ENCODE data around the gene VSTM4. TPM values are rescaled to one million over a fixed set of nuclear protein-coding genes. Genes with fewer than 3 reads are reported as not detected.

The VSTM4 gene, protein sequence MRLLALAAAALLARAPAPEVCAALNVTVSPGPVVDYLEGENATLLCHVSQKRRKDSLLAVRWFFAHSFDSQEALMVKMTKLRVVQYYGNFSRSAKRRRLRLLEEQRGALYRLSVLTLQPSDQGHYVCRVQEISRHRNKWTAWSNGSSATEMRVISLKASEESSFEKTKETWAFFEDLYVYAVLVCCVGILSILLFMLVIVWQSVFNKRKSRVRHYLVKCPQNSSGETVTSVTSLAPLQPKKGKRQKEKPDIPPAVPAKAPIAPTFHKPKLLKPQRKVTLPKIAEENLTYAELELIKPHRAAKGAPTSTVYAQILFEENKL
- total RNA-seq (1 to 10 TPM; 1.0 to 3.0 TPM), polyA plus RNA-seq (1 to 10 TPM; 1.1 to 3.1 TPM)

DNA sequence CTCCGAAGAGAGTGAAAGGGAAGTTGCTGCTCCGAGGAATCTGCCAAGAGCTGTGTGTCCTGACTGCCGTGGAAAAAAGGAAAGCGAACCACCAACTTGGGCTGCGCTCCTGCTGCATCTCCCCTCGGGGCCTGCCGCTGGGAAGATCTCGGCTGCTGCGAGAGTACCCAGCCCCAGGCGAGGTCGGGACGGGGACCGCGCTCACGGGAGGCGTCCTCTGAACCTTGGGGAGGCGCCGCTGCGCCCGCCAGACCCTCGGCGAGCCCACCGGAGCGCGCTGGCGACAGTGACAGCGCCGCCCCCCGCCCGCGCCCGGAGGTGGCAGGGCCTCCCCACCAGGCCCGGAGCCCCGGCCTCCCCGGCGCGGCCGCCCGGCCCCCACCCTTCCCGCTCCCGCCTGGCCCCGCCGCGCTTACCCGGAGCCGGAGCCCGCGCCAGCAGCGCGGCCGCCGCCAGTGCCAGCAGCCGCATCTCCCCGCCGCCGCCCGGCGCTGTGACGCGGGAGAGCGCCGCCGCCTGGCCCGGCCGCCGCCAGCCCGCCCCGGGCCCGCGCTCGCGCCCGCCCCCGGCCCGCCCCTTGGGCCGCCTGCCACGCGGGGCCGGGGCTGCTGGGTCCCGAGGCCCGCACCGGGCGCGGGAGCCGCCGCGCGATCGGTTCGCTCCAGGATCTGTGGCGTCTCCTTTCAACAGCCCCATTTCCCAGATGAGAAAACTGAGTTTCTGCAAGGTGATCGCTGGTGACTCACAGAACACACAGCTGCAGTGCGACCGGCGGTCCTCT, at the start of gene VSTM4:
Gene VSTM4, minus strand, starts transcription at position 508 of the 781 bp plus-strand sequence. Its CDS starts 37 bp downstream, at position 471.
- WGBS, result 4% methylated on average over 95 of the region's 95 CpGs
- peak; percentile 33 for DNase-seq (ENCODE audit: low spot score)
- H3K4me1 ChIP-seq (ENCODE audit: control insufficient read depth in 4 of 4, insufficient read depth in 4 of 4, low read length in 3 of 4), result peaks cover 0 to 8% (median 4%) of the 10 kb centered on the region in 4 donors
- peak within 1 kb of the TSS; percentile 3 to 74 (median 47) for H3K4me3 ChIP-seq (ENCODE audit: low read depth in 1 of 3, low read length in 3 of 3)
- no peaks in the 10 kb centered on the region for H3K36me3 ChIP-seq (ENCODE audit: control insufficient read depth in 4 of 4, insufficient read depth in 3 of 4, low read depth in 1 of 4, low read length in 3 of 4)
- H3K27me3 ChIP-seq (ENCODE audit: control insufficient read depth in 4 of 4, insufficient read depth in 4 of 4, low read length in 3 of 4), result no peaks in the 10 kb centered on the region
- no peak within 1 kb of the TSS for H3K27ac ChIP-seq (ENCODE audit: low read depth in 1 of 2, low read length in 2 of 2)
- H3K9me3 ChIP-seq (ENCODE audit: control insufficient read depth in 4 of 4, low read length in 3 of 4), result no peaks in the 10 kb centered on the region
- no peak within 1 kb of the TSS for H3K9ac ChIP-seq (ENCODE audit: low read depth in 1 of 2, low read length in 2 of 2)
- TF ChIP-seq, protein P1, sequence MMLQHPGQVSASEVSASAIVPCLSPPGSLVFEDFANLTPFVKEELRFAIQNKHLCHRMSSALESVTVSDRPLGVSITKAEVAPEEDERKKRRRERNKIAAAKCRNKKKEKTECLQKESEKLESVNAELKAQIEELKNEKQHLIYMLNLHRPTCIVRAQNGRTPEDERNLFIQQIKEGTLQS (IDR thresholded peaks at IDR 0.05), result no peak
- TF ChIP-seq, protein P2, sequence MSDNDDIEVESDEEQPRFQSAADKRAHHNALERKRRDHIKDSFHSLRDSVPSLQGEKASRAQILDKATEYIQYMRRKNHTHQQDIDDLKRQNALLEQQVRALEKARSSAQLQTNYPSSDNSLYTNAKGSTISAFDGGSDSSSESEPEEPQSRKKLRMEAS (IDR thresholded peaks at IDR 0.05), result no peak
- TF ChIP-seq, protein P3, sequence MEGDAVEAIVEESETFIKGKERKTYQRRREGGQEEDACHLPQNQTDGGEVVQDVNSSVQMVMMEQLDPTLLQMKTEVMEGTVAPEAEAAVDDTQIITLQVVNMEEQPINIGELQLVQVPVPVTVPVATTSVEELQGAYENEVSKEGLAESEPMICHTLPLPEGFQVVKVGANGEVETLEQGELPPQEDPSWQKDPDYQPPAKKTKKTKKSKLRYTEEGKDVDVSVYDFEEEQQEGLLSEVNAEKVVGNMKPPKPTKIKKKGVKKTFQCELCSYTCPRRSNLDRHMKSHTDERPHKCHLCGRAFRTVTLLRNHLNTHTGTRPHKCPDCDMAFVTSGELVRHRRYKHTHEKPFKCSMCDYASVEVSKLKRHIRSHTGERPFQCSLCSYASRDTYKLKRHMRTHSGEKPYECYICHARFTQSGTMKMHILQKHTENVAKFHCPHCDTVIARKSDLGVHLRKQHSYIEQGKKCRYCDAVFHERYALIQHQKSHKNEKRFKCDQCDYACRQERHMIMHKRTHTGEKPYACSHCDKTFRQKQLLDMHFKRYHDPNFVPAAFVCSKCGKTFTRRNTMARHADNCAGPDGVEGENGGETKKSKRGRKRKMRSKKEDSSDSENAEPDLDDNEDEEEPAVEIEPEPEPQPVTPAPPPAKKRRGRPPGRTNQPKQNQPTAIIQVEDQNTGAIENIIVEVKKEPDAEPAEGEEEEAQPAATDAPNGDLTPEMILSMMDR (IDR thresholded peaks at IDR 0.05; ENCODE audit: low read depth, low read length, missing input control), result peak; percentile 5

DNA sequence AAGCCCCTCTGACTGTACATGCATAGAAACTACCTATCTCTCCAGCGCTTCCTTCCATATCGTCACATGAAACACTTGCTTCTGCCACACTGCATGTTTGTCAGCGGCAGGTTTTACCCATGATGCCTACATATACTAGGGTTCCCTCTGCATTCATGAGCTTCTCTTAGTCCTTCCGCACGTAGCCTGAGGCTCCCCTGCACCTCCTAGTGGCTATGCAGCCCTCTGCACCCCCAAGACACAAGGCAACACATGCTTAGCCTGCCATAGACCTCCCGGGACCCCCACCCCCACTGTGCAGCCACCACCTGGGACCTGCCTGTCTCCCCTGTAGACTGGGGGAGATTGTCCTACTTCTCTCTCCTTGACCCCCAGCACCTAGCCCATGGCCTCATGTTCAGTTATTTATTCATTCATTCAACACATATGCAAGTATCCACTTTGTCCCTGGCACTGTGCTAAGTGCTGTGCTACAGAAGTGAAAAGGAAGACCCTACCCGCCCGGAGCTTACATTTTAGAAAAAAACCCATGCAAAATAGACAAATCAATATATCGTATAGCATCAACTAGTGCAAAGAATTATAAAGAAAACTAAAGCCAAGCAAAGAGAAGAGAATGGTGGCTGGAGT, 49.4 kb upstream of the VSTM4 start:
- Histone ChIP-seq H3K4me1 (ENCODE audit: control insufficient read depth in 4 of 4, insufficient read depth in 4 of 4, low read length in 3 of 4) (no peaks in the 10 kb centered on the region), H3K27ac (ENCODE audit: low read depth in 1 of 2, low read length in 2 of 2) (no peak overlapping the region), H3K4me3 (ENCODE audit: low read depth in 1 of 3, low read length in 3 of 3) (no peak overlapping the region), H3K36me3 (ENCODE audit: control insufficient read depth in 4 of 4, insufficient read depth in 3 of 4, low read depth in 1 of 4, low read length in 3 of 4) (no peaks in the 10 kb centered on the region), H3K27me3 (ENCODE audit: control insufficient read depth in 4 of 4, insufficient read depth in 4 of 4, low read length in 3 of 4) (no peaks in the 10 kb centered on the region), H3K9me3 (ENCODE audit: control insufficient read depth in 4 of 4, low read length in 3 of 4) (no peaks in the 10 kb centered on the region), H3K9ac (ENCODE audit: low read depth in 1 of 2, low read length in 2 of 2) (no peak overlapping the region)
- no peak for DNase-seq (ENCODE audit: low spot score)
- 48% methylated on average over 9 of the region's 9 CpGs for whole genome bisulfite sequencing
- TF ChIP-seq, protein P3 (IDR thresholded peaks at IDR 0.05; ENCODE audit: low read depth, low read length, missing input control), result peak; percentile 69
- peak; percentile 84 to 95 for TF ChIP-seq RAD21 (IDR thresholded peaks at IDR 0.05)
- TF ChIP-seq GABPA (IDR thresholded peaks at IDR 0.05 in 1 of 2, conservative IDR thresholded peaks at IDR 0.05 in 1 of 2), result no peak

DNA sequence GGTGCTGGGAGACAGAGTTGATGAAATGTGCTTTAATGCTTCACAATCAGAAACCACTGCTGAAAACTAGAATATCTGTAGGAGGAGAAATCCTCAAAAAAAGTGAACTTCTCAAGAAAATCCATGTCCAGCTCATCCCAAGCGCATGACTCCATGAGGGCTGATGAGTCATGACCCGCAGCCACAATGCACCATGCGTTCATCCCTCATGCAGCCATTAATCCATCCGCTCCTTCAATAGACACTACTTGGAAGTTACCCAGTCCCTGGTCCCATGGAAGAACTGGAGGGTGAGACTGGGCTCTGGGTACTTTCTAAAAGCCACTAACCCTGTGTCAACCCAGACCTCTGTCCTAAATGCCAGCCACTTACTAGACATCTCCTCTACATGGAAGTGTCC, 48.4 kb upstream of the VSTM4 start:
- Histone ChIP-seq H3K27ac (ENCODE audit: low read depth in 1 of 2, low read length in 2 of 2) (no peak overlapping the region), H3K9me3 (ENCODE audit: control insufficient read depth in 4 of 4, low read length in 3 of 4) (no peaks in the 10 kb centered on the region), H3K4me1 (ENCODE audit: control insufficient read depth in 4 of 4, insufficient read depth in 4 of 4, low read length in 3 of 4) (no peaks in the 10 kb centered on the region), H3K9ac (ENCODE audit: low read depth in 1 of 2, low read length in 2 of 2) (no peak overlapping the region), H3K4me3 (ENCODE audit: low read depth in 1 of 3, low read length in 3 of 3) (no peak overlapping the region), H3K27me3 (ENCODE audit: control insufficient read depth in 4 of 4, insufficient read depth in 4 of 4, low read length in 3 of 4) (no peaks in the 10 kb centered on the region), H3K36me3 (ENCODE audit: control insufficient read depth in 4 of 4, insufficient read depth in 3 of 4, low read depth in 1 of 4, low read length in 3 of 4) (no peaks in the 10 kb centered on the region)
- no peak for DNase-seq (ENCODE audit: low spot score)
- TF ChIP-seq, protein P4, sequence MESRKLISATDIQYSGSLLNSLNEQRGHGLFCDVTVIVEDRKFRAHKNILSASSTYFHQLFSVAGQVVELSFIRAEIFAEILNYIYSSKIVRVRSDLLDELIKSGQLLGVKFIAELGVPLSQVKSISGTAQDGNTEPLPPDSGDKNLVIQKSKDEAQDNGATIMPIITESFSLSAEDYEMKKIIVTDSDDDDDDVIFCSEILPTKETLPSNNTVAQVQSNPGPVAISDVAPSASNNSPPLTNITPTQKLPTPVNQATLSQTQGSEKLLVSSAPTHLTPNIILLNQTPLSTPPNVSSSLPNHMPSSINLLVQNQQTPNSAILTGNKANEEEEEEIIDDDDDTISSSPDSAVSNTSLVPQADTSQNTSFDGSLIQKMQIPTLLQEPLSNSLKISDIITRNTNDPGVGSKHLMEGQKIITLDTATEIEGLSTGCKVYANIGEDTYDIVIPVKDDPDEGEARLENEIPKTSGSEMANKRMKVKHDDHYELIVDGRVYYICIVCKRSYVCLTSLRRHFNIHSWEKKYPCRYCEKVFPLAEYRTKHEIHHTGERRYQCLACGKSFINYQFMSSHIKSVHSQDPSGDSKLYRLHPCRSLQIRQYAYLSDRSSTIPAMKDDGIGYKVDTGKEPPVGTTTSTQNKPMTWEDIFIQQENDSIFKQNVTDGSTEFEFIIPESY (IDR thresholded peaks at IDR 0.05), result no peak
- TF ChIP-seq, protein P5, sequence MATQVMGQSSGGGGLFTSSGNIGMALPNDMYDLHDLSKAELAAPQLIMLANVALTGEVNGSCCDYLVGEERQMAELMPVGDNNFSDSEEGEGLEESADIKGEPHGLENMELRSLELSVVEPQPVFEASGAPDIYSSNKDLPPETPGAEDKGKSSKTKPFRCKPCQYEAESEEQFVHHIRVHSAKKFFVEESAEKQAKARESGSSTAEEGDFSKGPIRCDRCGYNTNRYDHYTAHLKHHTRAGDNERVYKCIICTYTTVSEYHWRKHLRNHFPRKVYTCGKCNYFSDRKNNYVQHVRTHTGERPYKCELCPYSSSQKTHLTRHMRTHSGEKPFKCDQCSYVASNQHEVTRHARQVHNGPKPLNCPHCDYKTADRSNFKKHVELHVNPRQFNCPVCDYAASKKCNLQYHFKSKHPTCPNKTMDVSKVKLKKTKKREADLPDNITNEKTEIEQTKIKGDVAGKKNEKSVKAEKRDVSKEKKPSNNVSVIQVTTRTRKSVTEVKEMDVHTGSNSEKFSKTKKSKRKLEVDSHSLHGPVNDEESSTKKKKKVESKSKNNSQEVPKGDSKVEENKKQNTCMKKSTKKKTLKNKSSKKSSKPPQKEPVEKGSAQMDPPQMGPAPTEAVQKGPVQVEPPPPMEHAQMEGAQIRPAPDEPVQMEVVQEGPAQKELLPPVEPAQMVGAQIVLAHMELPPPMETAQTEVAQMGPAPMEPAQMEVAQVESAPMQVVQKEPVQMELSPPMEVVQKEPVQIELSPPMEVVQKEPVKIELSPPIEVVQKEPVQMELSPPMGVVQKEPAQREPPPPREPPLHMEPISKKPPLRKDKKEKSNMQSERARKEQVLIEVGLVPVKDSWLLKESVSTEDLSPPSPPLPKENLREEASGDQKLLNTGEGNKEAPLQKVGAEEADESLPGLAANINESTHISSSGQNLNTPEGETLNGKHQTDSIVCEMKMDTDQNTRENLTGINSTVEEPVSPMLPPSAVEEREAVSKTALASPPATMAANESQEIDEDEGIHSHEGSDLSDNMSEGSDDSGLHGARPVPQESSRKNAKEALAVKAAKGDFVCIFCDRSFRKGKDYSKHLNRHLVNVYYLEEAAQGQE (IDR thresholded peaks at IDR 0.05), result no peak
- TF ChIP-seq HNF4G (IDR thresholded peaks at IDR 0.05), result no peak
- no peak for TF ChIP-seq GABPA (IDR thresholded peaks at IDR 0.05 in 1 of 2, conservative IDR thresholded peaks at IDR 0.05 in 1 of 2)
- no peak for TF ChIP-seq NR2F2 (IDR thresholded peaks at IDR 0.05)
- TF ChIP-seq JUND (IDR thresholded peaks at IDR 0.05), result no peak
- no peak for TF ChIP-seq RXRA (IDR thresholded peaks at IDR 0.05)
- WGBS, result 94% methylated on average over 4 of the region's 4 CpGs

Data from liver (tissue), 9 donors.